Bronchial epithelial cell (primary cell): Measurements from ENCODE around the gene NCAN. TPM values are rescaled to one million over a fixed set of nuclear protein-coding genes. Genes with fewer than 3 reads are reported as not detected.
A peak's percentile ranks its signal among the peaks of the same experiment; 100 is the strongest.

Experiments
- DNase-seq: peaks from one replicate; pipeline ENCODE4 v3.0.0-alpha.2; 2010; ENCODE audit warnings: low read depth
- FAIRE-seq: peaks from 2 replicates; lab custom pipeline; 2011; peaks lifted over from hg19 to GRCh38; lab: Jason Lieb, UNC
- H3K27me3 ChIP-seq: 2 replicates; pipeline ENCODE4 v1.5.1; 2011; ENCODE audit warnings: low read length; ENCODE audit not compliant: control insufficient read depth, insufficient read depth
- H3K36me3 ChIP-seq: 2 replicates; pipeline ENCODE4 v1.5.1; 2011; ENCODE audit warnings: low read length; ENCODE audit not compliant: control insufficient read depth, insufficient read depth
- H3K4me3 ChIP-seq: 2 replicates; pipeline ENCODE4 v1.5.1; 2011; ENCODE audit warnings: mild to moderate bottlenecking, low read depth, low read length, control low read depth
- CTCF ChIP-seq: IDR thresholded peaks from 2 replicates; pipeline ENCODE4 v1.5.1; 2011; ENCODE audit warnings: mild to moderate bottlenecking, moderate library complexity, low read length, control low read depth, inconsistent platforms; ENCODE audit not compliant: insufficient read depth, severe bottlenecking
- total RNA-seq: library from RNA; depleted of rRNA; stranded (reverse); fragments of >200 nt; gene quantifications from 2 replicates; pipeline ENCODE4 v1.2.1, GENCODE V29; 2014

The NCAN gene
- total RNA-seq, 1 donor from 2014 or later: not detected

- FAIRE-seq (no peak), DNase-seq (peak; percentile 96)
- no peaks in the 10 kb centered on the region for H3K27me3 ChIP-seq
- TF ChIP-seq CTCF: no peak
- H3K4me3 ChIP-seq: peak within 1 kb of the TSS; percentile 96
- peaks cover 6% of the 10 kb centered on the region for H3K36me3 ChIP-seq
These were observed 19.5 kb upstream of the NCAN start, which contains the start of the genes BORCS8 and RFXANK for GRCh38 chr19:19192078-19192882. Gene BORCS8 (minus strand): TSS chr19:19192152. CDS start chr19:19192117, 35 bp downstream. Gene RFXANK (plus strand): TSS chr19:19192258. CDS start chr19:19193947, 1,689 bp downstream.

- FAIRE-seq: no peak
- H3K36me3 ChIP-seq: peaks cover 6% of the 10 kb centered on the region
These were observed 18.8 kb upstream of the NCAN start for GRCh38 chr19:19192910-19193423.

GRCh38 chr19:19193926-19194325 lies 17.8 kb upstream of the NCAN start:
- no peak for DNase-seq
- no peak for FAIRE-seq
- H3K36me3 ChIP-seq: peaks cover 10% of the 10 kb centered on the region
- TF ChIP-seq CTCF: no peak
- no peak overlapping the region for H3K4me3 ChIP-seq
- no peaks in the 10 kb centered on the region for H3K27me3 ChIP-seq

More at GRCh38 chr19:19192910-19193423, 18.8 kb upstream of the NCAN start:
- no peak for DNase-seq
- TF ChIP-seq CTCF: no peak
- H3K4me3 ChIP-seq: peak overlapping the region; percentile 96
- H3K27me3 ChIP-seq: no peaks in the 10 kb centered on the region

GRCh38 chr19:19201697-19202630 lies 9.8 kb upstream of the NCAN start:
- TF ChIP-seq CTCF: no peak
- no peaks in the 10 kb centered on the region for H3K27me3 ChIP-seq
- FAIRE-seq (no peak), DNase-seq (no peak)
- H3K4me3 ChIP-seq: peak overlapping the region; percentile 49
- H3K36me3 ChIP-seq: peaks cover 12% of the 10 kb centered on the region

- no peak for TF ChIP-seq CTCF
- H3K4me3 ChIP-seq: peak overlapping the region; percentile 49
- H3K27me3 ChIP-seq: no peaks in the 10 kb centered on the region
- DNase-seq (peak; percentile 7), FAIRE-seq (no peak)
- H3K36me3 ChIP-seq: peaks cover 10% of the 10 kb centered on the region
These were observed 9.1 kb upstream of the NCAN start for GRCh38 chr19:19202707-19203011.
